Epithelial cell of prostate (primary cell): Measurements from ENCODE around the gene GAK.

Source experiments
- DNase-seq: peaks from one replicate; pipeline ENCODE4 v3.0.0-alpha.2; 2011; ENCODE audit warnings: low read depth, low spot score
- H3K27ac ChIP-seq: fragments of 450-650 bp; 2 replicates; pipeline ENCODE4 v1.5.1; 2017; ENCODE audit warnings: mild to moderate bottlenecking

The GAK gene

DNA sequence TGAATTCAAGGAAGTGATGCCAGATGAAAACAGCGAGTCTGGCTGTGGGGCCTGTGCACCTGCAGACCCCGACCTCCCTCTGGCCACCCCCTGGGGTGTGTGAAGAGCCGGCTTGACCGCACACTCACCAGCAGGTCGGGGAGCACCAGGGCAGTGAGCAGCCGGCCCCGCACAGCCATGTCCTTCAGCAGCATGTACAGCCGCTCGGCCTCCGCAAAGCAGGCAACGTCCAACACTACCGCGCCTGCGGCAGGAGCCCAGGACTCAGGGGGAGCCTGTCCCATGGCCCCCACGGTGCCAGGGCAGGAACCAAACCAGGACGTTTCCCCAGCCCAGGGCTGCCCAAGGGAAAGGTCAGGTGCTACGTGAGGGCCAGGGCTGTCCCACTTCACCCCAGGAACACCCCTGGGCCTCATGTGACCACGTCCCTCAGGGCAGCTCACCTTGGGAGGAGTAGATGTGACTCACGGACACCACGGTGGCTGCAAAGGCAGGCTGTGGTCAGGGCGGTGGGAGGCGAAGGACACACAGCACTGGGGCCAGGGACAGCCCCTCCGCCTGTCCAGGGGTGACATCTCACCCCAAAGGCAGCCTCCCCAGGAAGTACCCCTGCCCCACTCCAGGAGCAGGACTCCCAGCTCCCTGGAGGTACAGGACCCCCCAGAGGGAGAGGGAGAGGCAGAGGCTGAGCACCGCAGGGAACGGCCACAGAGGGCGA lies 33.1 kb upstream of the GAK start:
- no peak for DNase-seq
- no peak overlapping the region for H3K27ac ChIP-seq

DNA sequence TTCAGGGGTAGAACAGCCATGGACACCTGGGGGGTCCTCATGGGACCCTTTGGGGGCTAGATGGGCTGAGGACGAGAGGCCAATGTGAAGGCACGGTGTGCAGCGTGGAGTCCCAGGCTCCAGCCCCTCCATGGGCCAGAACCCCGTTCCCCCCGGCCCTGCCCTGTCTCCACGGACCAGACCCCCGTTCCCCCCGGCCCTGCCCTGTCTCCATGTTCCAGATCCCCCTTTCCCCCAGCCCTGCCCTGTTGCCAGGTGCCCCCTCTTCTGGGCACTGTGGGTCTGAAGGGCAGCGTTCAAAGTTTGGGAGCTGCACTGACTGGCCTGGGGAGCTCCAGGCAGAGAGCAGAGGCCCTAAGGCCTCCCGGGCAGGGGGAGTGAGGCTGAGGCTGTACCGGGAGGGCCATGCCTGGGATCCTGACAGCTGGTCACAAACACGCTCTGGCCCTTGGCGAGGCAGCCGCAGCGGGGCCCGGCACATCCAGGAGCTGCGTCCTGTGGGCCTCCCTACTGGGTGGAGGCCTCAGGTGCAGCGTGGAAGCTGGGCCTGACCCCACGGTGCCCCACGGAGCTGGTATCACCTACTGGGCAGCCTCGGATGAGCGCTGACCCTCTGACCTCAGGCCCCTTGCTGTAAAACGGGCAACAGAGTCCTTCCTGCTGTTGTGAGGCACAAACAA lies 32.4 kb upstream of the GAK start:
- no peak overlapping the region for H3K27ac ChIP-seq
- no peak for DNase-seq

DNA sequence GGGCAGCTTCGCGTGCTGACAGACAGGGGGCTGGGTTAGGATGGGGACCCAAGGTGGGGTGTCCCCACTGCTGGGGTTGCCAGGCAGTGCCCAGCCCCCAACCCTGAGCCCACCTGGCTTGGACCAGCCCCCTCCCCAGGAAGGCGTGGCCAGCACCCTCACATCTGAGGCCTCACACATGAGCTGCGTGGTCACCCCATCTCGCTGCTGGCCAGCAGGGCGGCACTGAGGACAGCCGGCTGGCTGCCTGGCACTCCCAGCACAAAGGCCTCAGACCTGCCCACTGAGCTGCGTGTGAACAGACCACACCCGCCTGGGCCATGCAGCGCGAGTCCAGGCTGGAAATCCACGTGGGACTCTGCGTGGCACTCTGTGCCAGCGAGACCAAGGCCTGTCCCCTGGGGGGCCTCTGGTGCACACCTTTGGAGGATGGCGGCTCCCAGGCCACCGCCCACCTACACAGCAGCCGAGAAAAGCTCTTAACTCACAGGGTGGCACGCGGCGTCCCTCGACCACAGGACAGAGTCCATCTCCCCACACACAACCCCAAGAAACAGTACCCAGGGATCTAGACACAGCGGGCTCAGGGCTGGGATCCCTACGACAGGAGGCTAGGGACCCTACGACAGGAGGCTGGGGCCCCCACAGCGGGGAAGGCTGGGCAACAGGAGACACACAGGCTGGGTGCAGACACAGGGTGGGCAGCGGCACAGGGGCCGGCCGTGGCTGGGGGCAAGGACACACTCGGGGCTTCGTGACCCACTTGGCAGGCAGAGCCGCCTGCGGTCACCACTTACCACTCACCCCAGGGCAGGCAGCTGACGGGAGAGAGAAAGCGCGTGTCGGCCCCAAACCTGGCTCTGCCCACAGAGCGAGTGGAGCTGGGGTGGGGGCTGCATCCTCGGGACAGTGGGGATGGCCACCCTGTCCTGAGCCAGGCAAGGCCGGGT lies 31.4 kb upstream of the GAK start:
- no peak for DNase-seq
- no peak overlapping the region for H3K27ac ChIP-seq

DNA sequence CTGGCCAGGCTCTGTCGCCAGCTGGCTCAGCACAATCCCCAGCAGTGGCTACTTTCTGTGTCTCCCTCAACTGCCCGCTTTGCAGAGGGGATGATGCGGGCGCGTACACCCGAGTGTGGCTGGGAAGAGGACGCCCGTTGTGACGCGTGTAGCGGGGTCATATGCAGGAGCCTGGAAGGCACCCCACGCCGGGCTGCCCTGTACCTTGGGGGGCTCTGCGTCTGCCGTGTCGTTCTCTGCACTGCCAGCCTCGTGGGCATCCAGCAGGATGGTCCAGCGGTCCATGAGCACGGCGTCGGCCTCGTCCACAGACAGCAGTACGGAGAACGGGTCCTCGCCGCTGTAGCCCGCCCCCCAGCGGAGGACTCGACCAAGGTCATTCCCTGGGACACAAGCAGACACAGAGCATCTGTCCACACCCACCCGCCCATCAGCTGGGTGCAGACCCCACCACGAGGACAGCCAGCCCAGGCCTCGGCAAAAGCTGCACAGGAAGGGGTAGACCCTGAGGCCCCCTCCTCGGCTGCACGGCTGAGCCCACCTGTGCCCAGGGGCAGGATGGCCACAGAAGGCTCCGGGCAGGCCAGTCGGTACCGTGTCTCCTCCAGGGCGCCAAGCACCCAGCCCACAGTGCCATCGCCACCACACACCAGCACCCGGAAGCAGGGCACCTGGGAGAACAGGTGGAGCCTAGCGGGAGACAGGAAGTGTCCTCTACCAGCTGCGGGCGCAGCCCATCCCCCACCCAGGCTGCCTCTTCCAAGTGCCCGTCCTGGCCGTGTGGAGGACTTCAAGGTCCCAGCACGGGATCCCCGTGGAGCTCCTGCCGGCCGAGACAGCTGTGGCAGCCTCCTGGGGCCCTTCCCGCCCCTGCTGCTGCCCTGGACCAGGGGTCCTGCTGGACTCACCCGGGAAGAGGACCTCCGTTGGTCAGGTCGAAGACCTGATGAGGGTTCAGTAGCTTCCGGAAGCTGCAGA lies 30.4 kb upstream of the GAK start:
- H3K27ac ChIP-seq, result no peak overlapping the region
- DNase-seq, result no peak

DNA sequence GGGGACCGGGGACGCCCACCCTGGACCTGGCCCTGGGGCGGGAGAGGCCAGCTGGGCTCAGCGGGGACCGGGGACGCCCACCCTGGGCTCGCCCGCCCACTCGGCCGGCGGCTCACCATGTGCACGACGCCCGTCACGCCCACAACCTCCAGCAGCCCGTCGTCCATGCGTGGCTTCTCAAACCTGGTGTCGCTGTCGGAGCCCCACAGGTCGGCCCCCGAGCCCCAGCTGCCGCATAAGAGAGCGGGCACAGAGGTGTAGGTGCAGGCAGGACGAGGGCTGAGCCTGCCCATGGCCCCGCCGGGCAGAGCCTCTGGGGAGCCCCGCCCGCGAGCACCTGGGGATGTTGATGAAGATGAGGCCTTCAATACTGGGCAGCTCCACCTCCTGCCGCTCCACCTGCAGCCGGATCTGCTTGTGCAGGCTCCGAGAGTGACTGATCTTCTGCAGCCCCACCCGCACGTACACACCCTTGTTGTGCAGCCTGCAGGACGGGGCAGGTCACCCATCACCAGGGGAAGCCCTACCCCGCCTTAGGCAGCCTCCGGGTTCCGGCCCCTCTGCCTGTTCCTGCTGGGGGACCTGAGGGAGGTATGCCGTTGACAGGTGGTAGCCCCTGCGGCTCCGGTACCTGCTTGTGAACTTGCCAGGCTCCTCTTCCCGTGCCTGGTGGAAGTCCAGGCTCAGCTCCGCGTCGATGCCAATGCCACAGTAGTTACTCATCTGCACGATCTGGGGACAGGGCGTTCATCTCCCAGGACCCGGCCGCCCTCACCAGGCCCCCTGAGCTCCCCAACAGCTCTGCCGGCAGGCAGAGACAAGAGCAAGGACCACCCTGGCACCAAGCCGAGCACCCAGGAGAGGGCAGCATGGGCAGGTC lies 29.5 kb upstream of the GAK start:
- no peak for DNase-seq
- no peak overlapping the region for H3K27ac ChIP-seq

DNA sequence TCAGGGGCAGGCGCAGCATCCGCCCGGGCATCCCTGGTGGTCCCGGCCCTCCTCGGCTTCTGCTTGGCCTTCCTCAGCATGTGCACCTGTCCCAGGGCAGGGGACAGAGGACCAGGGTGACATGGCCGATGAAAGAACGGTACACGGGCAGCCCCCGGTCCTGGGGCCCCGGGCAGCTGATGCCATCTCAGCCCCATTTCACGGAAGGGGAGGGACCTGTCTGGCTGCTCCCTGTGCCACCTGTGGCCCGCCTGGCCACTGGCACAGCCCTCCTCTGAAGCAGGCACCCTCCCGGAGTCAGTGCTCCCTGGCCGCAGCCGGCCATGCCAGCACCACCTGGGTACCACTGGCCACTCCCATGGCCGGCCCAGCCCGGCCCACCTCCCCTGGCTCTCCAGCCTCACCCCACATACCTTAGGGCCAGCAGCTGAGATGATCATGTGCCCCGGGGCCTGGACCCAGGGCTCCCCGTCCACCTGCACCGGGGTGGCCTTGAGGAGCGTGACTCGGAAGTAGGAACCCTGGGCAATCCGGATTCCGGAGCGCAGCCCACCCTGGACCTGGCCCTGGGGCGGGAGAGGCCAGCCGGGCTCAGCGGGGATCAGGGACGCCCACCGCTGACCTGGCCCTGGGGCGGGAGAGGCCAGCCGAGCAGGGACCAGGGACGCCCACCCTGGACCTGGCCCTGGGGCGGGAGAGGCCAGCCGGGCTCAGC lies 28.7 kb upstream of the GAK start:
- DNase-seq, result no peak
- H3K27ac ChIP-seq, result no peak overlapping the region

DNA sequence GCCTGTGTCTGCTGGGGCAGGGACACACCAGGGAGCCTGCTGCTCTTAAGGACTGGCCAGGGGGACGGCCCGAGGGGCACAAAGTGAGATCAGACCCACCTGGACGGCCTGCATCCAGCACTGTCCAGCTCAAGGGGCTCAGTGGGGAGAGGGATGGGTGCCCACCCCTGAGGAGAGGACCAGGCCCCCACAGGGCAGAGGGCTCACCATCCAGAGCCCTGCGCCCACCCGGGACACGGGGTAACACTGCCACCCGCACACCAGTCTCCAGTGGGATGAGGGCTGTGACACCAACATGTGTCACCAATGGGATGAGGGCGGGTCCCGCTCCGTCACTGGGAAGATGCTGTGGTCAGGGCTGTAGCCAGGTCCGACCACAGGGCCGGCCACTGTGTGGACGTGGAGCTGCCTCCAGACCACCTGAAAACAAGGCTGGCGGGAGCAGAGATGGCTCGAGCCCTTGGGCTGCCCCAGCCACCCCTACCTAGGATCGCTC lies 28.1 kb upstream of the GAK start:
- no peak for DNase-seq
- no peak overlapping the region for H3K27ac ChIP-seq

DNA sequence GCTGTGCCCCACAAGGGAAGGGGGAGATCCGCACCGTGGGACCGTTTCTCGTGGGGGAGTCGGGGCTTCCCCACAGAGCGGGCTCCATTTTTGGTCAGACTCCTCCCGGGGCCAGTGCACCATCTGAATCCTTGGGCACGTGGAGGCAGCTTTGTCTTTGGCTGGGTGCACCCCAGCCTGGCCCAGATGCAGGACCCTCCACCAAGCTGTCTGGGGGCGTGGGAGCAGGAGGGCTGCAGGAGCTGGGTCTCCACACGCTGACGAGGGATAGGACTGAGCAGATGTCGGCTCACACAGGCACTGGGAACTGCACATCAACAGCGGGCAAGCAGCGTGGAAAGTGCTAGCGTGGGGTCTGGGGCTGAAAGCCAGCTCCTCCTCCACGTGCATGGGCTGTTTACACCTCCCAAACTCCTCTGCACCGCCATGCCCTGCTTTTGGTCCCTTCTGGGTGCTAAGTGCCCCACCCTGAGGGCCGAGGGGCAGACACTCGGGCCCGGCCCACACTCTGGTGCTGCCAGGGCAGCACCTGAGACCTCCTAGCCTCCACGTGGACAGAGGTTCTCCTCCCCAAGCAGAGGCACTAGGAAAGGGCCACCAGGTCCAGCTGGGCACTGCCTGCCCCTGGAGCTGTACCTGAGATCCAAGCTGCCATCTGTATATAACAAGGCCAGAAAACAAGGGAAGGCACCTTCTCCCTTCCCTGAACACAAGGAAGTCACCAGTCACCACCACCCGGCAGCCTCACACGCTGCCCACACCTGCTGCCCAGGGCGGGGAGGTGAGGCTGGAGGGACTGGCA lies 27.4 kb upstream of the GAK start:
- no peak overlapping the region for H3K27ac ChIP-seq
- no peak for DNase-seq

DNA sequence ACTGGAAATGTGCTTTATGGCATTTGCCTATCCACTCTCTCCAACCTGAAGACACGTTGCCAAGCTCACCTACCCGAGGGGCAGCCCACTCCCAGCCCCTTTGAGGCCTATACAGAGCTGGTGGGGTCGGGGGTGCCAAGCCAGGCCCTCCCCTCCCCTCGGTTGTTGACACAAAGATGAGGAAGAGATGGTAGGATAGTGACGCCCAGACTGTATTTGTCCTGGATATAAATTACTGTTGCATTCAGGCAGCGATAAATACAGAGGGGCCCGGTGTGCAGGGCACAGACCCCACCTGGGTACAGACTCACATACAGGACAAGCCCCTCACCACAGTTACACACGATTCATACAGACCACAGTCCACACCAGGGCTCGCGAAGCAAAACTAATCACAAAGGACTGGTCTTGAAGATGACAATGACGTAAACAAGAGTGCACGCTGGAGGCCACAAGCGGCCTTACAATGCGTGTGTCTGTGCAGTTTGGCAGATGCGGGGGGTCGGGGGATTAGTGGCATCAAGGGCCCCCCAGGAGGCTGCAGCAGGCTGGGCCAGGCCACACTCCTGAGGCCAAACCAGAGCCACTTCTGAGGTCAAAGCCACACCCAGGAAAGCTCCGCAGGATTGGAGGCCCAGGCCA lies 26.7 kb upstream of the GAK start:
- no peak for DNase-seq
- H3K27ac ChIP-seq, result no peak overlapping the region

DNA sequence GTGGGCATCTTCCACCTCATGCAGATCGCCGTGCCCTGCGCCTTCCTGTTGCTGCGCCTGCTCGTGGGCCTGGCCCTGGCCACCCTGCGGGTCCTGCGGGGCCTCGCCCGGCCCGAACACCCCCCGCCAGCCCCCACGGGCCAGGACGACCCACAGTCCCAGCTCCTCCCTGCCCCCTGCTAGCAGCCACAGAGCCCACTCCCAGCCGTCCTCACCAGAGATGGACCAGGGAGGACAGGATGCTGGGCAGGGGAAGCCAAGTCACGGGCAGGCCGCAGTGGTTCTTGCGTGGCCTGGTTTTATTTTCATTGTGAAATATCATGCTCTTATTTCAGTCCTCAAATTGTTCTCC lies 26.2 kb upstream of the GAK start:
- no peak overlapping the region for H3K27ac ChIP-seq
- no peak for DNase-seq

DNA sequence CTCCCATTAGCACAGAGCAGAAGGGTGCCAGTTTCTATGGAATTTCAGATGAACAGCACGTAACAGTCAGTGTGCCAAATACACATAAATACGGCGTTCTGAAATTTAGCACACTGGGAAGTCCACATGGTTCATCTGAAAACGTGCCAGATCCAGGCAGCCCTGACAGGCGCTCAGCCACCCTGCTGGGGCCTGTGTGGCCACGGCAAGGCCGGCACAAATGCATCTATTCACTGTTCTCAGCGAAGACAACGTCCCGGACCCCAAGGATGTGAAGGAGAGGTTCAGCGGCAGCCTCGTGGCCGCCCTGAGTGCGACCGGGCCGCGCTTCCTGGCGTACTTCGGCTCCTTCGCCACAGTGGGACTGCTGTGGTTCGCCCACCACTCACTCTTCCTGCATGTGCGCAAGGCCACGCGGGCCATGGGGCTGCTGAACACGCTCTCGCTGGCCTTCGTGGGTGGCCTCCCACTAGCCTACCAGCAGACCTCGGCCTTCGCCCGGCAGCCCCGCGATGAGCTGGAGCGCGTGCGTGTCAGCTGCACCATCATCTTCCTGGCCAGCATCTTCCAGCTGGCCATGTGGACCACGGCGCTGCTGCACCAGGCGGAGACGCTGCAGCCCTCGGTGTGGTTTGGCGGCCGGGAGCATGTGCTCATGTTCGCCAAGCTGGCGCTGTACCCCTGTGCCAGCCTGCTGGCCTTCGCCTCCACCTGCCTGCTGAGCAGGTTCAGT lies 25.6 kb upstream of the GAK start:
- no peak overlapping the region for H3K27ac ChIP-seq
- no peak for DNase-seq

DNA sequence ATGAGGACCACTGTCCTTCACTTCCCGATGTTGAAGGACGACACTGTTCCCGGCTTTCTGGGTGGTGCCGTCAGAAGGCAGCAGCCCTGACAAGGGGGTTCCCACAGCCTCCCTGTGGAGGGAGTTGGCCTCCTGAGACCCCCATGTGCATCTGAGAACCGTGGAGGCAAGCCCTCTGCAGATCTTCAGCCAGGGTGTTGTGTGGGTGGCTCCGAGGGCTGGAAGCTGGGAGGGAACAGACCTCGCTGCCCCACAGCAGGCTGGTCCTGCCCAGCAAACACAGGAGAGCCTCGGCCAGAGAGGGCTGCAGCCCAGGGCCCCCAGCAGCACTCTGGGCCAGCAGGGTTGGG lies 25.1 kb upstream of the GAK start:
- H3K27ac ChIP-seq, result no peak overlapping the region
- no peak for DNase-seq

DNA sequence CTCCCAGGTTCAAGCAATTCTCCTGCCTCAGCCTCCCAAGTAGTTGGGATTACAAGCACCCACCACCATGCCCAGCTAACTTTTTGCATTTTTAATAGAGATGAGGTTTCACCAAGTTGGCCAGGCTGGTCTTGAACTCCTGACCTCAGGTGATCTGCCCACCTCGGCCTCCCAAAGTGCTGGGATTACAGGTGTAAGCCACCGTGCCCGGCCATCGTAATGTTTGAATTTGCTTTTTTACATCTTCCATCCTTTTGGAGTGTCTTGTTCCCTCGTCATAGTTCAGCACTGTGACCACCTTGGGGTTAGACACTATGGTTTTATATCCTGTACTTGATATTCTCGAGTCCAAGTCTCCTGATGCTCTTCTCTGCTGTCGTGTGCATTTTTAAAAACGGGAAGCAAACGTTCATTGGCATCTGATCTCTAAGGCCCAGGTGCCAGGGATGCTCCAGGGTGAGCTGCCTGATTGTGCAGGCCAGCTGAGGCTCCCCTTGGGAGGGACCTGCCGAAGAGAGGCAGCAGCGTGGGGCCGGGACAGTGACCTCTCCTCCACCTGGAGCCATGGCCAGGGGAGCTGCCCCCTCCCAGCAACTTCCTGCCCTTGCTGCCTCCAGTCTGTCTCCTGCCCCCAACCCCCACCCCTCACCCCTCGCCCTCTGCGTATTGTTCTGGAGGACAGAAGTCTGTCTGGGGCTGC lies 24.6 kb upstream of the GAK start:
- no peak overlapping the region for H3K27ac ChIP-seq
- DNase-seq, result no peak

DNA sequence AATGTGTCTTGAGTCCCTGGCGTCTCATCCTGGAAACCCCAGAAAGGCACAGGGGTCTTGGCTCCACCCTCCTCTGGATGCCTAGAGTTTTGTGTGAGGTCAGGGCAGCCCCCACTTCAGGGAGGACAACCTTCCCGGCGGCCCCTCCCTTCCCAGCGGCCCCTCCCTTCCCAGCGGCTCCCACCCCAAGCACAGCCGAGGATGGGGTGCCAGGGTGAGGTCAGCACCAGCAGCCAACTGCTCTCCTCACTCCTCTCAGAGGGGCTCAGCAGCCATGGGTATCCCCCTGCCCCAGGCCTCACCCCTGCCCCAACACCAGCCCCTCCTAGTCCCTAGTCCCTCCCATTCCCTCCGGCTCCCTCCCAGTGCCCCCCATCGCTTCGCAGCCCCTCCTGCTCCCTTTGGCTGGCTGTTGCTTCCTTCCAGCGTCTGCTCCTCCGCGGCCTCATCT lies 23.8 kb upstream of the GAK start:
- H3K27ac ChIP-seq, result no peak overlapping the region
- no peak for DNase-seq

DNA sequence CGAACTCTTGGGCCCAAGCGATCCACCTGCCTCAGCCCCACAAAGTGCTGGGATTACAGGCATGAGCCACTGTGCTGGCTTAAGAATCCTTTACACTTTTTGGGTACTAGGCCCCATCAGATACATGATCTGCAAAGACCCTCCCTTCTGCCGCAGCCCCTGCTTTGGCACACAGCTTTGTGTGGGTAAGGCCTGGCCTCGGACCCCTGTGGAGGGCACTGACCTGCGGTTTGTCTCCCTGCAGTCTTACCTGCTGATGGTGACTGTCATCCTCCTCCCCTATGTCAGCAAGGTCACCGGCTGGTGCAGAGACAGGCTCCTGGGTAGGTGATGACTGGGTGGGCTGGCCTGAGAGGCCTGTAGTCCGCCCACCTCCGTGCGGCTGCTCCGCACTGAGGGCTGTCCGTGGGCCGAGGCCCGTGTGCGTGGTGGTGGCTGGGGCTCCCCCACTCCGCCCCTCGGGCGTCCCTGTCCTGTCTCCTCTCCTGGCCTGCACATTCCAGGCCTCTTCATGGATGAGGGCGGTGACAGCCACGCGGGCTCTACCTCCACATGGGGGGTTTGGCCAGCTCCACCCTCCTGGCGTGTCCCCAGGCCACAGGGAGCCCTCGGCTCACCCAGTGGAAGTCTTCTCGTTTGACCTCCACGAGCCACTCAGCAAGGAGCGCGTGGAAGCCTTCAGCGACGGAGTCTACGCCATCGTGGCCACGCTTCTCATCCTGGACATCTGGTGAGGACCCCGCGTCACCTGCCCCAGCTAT lies 23.2 kb upstream of the GAK start:
- H3K27ac ChIP-seq, result no peak overlapping the region
- DNase-seq, result no peak
